CD4-positive, alpha-beta T cell (primary cell): ENCODE data around the gene CMC2. TPM values are rescaled to one million over a fixed set of nuclear protein-coding genes. Genes with fewer than 3 reads are reported as not detected.

Source experiments
- ATAC-seq: fragments of 200-7000 bp; cut with Tn5 transposase; one replicate; pipeline ENCODE4 v1.10.0; 2022; ENCODE audit warnings: mild to moderate bottlenecking; ENCODE audit not compliant: poor library complexity
- CTCF ChIA-PET: fragments of 350-600 bp; sonication (Branson Sonifier 250); formaldehyde crosslinking; loops from one replicate; lab custom pipeline; 2021; ENCODE audit warnings: antibody characterized with exemption, inconsistent platforms; lab: Charles Lee
- POLR2A ChIA-PET: fragments of 350-600 bp; sonication (Branson Sonifier 250); formaldehyde crosslinking; loops from one replicate; lab custom pipeline; 2021; ENCODE audit warnings: antibody characterized with exemption, inconsistent platforms; lab: Charles Lee
- DNase-seq, 14 experiments: peaks; one replicate each; pipeline ENCODE4 v3.0.0-alpha.2; 2013 to 2020; ENCODE audit warnings: mixed read lengths in 2 of 14
- H3K27ac ChIP-seq, 2 donors: one replicate each; pipeline versions ENCODE4 v1.5.1 to v1.7.0; 2013; ENCODE audit warnings: low read length in 2 of 2, low read depth in 1 of 2, mild to moderate bottlenecking in 1 of 2
- H3K27me3 ChIP-seq, 2 experiments: 1 replicate in 1 of 2; 2 replicates in 1 of 2; pipeline versions ENCODE4 v1.6.1 to v1.7.0; 2013; ENCODE audit warnings: low read length in 2 of 2, control low read depth in 1 of 2, mild to moderate bottlenecking in 1 of 2, moderate library complexity in 1 of 2; ENCODE audit not compliant: insufficient read depth in 2 of 2, control insufficient read depth in 1 of 2
- H3K36me3 ChIP-seq: one replicate; pipeline ENCODE4 v1.6.1; 2013; ENCODE audit warnings: low read length, control low read depth; ENCODE audit not compliant: insufficient read depth
- H3K4me1 ChIP-seq: one replicate; pipeline ENCODE4 v1.6.1; 2013; ENCODE audit warnings: low read length, control low read depth; ENCODE audit not compliant: insufficient read depth
- H3K4me3 ChIP-seq: one replicate; pipeline ENCODE4 v1.5.1; 2013; ENCODE audit warnings: mild to moderate bottlenecking, low read length, moderate library complexity
- H3K9me3 ChIP-seq, 2 experiments: 1 replicate in 1 of 2; 2 replicates in 1 of 2; pipeline versions ENCODE4 v1.6.1 to v1.7.0; 2013; ENCODE audit warnings: low read length in 2 of 2, mild to moderate bottlenecking in 2 of 2, control low read depth in 1 of 2, moderate library complexity in 1 of 2; ENCODE audit not compliant: control insufficient read depth in 1 of 2, insufficient read depth in 1 of 2
- H3K27ac Mint-ChIP-seq: one replicate; pipeline ENCODE4 v1.8.0; 2020; ENCODE audit warnings: mixed read lengths
- H3K27me3 Mint-ChIP-seq: one replicate; pipeline ENCODE4 v1.8.0; 2021; ENCODE audit warnings: mixed read lengths
- H3K36me3 Mint-ChIP-seq: one replicate; pipeline ENCODE4 v1.8.0; 2021; ENCODE audit warnings: low read depth, mixed read lengths
- H3K4me1 Mint-ChIP-seq: one replicate; pipeline ENCODE4 v1.8.0; 2021; ENCODE audit warnings: low read depth, mixed read lengths
- H3K4me3 Mint-ChIP-seq: one replicate; pipeline ENCODE4 v1.8.0; 2020; ENCODE audit warnings: mild to moderate bottlenecking, mixed read lengths
- H3K9me3 Mint-ChIP-seq: one replicate; pipeline ENCODE4 v1.8.0; 2020; ENCODE audit warnings: mixed read lengths
- intact Hi-C, 2 experiments: fragments of 100-400 bp; cut with DNase I in 1 of 2; cut with micrococcal nuclease in 1 of 2; formaldehyde crosslinking; loops; one replicate each; pipeline versions ENCODE4 v1.15.1 to v1.9.0; 2023 to 2025; cut with DNase I, micrococcal nuclease
- total RNA-seq, 174 experiments: library from RNA in 2 of 174; stranded (reverse) in 2 of 174; gene quantifications; one replicate each; pipeline ENCODE4 v1.2.3 and lab custom pipeline; 2021 to 2026
- TF ChIP-seq, protein P1 (sequence below): fragments of 200-600 bp; IDR thresholded peaks from one replicate; pipeline ENCODE4 v1.8.0; 2022; ENCODE audit warnings: antibody characterized with exemption, mild to moderate bottlenecking

Gene CMC2
- total RNA-seq, 2 experiments from 2014 or later, result 67.7 to 68.8 TPM

GRCh38 chr16:80981103-80981502 is 25.6 kb downstream of the CMC2 start:
- H3K27me3 Mint-ChIP-seq, result no peaks in the 10 kb centered on the region
- DNase-seq (no peak), ATAC-seq (no peak)
- peaks cover 51% of the 10 kb centered on the region for H3K36me3 Mint-ChIP-seq
- H3K4me3 Mint-ChIP-seq, result no peak overlapping the region
- Histone ChIP-seq H3K4me3 (no peak overlapping the region), H3K4me1 (peaks cover 3% of the 10 kb centered on the region), H3K36me3 (peaks cover 27% of the 10 kb centered on the region), H3K27ac (no peak overlapping the region), H3K27me3 (no peaks in the 10 kb centered on the region), H3K9me3 (no peaks in the 10 kb centered on the region)
- intact Hi-C loops, result no loop called here
- ChIA-PET CTCF (no interaction called here), POLR2A (no interaction called here)
- no peaks in the 10 kb centered on the region for H3K9me3 Mint-ChIP-seq
- TF ChIP-seq, protein P1, sequence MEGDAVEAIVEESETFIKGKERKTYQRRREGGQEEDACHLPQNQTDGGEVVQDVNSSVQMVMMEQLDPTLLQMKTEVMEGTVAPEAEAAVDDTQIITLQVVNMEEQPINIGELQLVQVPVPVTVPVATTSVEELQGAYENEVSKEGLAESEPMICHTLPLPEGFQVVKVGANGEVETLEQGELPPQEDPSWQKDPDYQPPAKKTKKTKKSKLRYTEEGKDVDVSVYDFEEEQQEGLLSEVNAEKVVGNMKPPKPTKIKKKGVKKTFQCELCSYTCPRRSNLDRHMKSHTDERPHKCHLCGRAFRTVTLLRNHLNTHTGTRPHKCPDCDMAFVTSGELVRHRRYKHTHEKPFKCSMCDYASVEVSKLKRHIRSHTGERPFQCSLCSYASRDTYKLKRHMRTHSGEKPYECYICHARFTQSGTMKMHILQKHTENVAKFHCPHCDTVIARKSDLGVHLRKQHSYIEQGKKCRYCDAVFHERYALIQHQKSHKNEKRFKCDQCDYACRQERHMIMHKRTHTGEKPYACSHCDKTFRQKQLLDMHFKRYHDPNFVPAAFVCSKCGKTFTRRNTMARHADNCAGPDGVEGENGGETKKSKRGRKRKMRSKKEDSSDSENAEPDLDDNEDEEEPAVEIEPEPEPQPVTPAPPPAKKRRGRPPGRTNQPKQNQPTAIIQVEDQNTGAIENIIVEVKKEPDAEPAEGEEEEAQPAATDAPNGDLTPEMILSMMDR, result no peak
- H3K27ac Mint-ChIP-seq, result no peak overlapping the region
- H3K4me1 Mint-ChIP-seq, result peaks cover 14% of the 10 kb centered on the region

- Histone ChIP-seq H3K4me3 (no peak overlapping the region), H3K27ac (no peak overlapping the region), H3K36me3 (peaks cover 40% of the 10 kb centered on the region), H3K27me3 (no peaks in the 10 kb centered on the region), H3K4me1 (no peaks in the 10 kb centered on the region), H3K9me3 (no peaks in the 10 kb centered on the region)
- H3K9me3 Mint-ChIP-seq, result no peaks in the 10 kb centered on the region
- H3K36me3 Mint-ChIP-seq, result peaks cover 75% of the 10 kb centered on the region
- no peak overlapping the region for H3K27ac Mint-ChIP-seq
- H3K4me1 Mint-ChIP-seq, result peaks cover 5% of the 10 kb centered on the region
- CTCF ChIA-PET, result no interaction called here
- no peaks in the 10 kb centered on the region for H3K27me3 Mint-ChIP-seq
- intact Hi-C loops, result no loop called here
- H3K4me3 Mint-ChIP-seq, result no peak overlapping the region
- POLR2A ChIA-PET, result no interaction called here
- no peak for DNase-seq
- TF ChIP-seq, protein P1, result no peak
- no peak for ATAC-seq
These were observed 29.7 kb downstream of the CMC2 start for GRCh38 chr16:80976946-80977345.

DNA sequence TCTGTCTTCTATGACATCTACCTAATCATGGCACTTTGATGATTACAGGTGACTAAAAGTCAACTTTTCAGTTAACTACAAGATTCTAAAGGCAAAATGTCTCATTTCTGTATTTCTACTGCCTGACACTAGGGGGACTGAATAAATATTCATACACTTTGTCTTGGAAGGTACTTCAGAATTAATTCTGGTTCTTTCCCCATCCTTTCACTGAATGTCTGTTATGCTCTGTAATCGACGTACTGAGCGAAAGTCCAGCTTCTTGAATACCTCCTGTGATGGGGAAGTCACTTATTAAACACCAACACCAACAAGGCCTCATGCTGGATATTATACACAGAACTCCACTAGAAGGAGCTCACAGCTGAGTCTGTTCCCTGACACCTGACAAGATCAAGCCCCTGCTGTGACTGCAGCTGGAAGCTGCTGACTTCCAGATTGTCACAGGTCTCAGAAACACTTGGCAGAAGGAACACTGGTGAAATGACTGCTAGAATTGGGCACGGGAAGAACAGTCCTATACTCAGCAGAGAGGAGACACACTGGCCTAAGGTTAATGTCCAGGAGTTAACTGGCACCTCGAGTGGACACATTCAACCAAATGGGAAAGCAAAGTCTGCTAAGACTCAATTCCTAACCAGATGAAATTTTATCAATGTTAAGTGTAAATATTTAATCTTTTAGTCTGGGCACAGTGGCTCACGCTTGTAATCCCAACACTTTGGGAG is 31.9 kb downstream of the CMC2 start:
- Histone ChIP-seq H3K27me3 (no peaks in the 10 kb centered on the region), H3K27ac (no peak overlapping the region), H3K9me3 (no peaks in the 10 kb centered on the region), H3K36me3 (peaks cover 37% of the 10 kb centered on the region), H3K4me1 (no peaks in the 10 kb centered on the region), H3K4me3 (no peak overlapping the region)
- CTCF ChIA-PET, result interaction anchor here (0.6 kb wide), 1 partner anchor 11 kb away, joined by 3 read pairs; no protein-coding TSS in a partner anchor
- ATAC-seq, result no peak
- no peaks in the 10 kb centered on the region for H3K4me1 Mint-ChIP-seq
- H3K36me3 Mint-ChIP-seq, result peaks cover 64% of the 10 kb centered on the region
- POLR2A ChIA-PET, result interaction anchor here (1.3 kb wide), 1 partner anchor 32 kb away, joined by 4 read pairs; the partner anchor contains the start of genes CENPN and CMC2
- no peak for DNase-seq
- H3K27me3 Mint-ChIP-seq, result no peaks in the 10 kb centered on the region
- H3K27ac Mint-ChIP-seq, result no peak overlapping the region
- no peaks in the 10 kb centered on the region for H3K9me3 Mint-ChIP-seq
- no peak overlapping the region for H3K4me3 Mint-ChIP-seq
- TF ChIP-seq, protein P1, result no peak
- intact Hi-C loops, result no loop called here
